Measurements from ENCODE around the gene DEFB119.

DNA sequence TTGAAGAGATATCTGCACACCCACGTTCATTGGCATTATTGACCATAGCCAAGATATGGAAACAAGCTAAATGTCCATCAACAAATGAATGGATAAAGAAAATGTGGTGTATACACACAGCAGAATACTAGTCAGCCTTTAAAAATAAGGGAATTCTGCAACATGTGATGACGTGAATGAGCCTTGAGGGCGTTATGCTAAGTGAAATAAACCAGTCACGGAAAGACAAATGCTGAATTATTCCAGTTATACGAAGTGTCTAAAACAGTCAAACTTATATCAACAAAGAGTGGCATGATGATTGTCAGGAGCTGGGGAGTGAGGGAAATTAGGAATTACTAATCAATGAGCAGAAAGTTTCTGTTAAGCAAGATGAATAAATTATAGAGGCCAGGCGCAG is 24.0 kb upstream of the DEFB119 start:
- TF ChIP-seq, protein P1, sequence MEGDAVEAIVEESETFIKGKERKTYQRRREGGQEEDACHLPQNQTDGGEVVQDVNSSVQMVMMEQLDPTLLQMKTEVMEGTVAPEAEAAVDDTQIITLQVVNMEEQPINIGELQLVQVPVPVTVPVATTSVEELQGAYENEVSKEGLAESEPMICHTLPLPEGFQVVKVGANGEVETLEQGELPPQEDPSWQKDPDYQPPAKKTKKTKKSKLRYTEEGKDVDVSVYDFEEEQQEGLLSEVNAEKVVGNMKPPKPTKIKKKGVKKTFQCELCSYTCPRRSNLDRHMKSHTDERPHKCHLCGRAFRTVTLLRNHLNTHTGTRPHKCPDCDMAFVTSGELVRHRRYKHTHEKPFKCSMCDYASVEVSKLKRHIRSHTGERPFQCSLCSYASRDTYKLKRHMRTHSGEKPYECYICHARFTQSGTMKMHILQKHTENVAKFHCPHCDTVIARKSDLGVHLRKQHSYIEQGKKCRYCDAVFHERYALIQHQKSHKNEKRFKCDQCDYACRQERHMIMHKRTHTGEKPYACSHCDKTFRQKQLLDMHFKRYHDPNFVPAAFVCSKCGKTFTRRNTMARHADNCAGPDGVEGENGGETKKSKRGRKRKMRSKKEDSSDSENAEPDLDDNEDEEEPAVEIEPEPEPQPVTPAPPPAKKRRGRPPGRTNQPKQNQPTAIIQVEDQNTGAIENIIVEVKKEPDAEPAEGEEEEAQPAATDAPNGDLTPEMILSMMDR (IDR thresholded peaks at IDR 0.05) = no peak
- TF ChIP-seq POLR2A (IDR thresholded peaks at IDR 0.05; ENCODE audit: low read depth) (no peak), EP300 (IDR thresholded peaks at IDR 0.05) (no peak), POLR2AphosphoS5 (IDR thresholded peaks at IDR 0.05) (no peak)
